SHP77 (cell line): Measurements from ENCODE around the gene MYO1B.

Source experiments
- DNase-seq, 2 experiments: peaks; one replicate each; lab custom pipeline; 2025; lab: John Stamatoyannopoulos, UW

MYO1B gene

DNA sequence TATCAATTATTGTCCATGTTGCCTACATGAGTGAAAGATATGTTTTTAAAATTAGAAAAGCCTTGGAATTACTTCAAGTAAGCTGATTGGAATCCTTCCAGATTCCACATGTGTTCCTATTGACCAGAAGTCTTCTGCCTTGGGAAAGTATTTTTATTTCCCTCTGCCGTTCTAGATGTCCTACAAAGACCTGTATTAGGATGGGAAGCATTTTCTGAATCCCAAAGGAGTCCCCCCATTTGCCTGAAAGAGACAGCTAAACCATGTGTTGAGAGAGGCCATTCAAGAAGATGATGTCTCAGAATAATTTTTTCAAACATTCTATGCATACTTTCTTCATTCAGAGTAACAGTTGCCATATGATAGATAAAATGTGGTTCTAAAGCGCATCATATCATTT is 19.0 kb upstream of the MYO1B start:
- no peak for DNase-seq

DNA sequence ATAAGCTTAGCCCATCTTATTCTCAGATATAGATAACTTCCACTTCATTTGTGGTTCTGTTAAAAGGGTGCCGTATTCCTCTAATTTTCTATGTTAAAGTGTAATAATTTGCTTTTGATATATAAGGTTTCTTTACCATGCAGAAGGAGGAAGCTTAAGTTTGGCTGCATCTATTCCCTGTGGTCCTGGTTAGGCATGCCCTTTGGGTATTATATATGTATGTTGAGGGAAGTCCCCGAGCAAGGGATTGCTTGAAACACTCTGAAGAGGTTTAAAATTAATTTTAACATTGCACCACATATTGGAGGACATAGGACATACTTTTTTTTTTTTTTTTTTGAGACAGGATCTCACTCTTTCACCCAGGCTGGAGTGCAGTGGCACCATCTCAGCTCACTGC is 16.9 kb upstream of the MYO1B start:
- DNase-seq: no peak

DNA sequence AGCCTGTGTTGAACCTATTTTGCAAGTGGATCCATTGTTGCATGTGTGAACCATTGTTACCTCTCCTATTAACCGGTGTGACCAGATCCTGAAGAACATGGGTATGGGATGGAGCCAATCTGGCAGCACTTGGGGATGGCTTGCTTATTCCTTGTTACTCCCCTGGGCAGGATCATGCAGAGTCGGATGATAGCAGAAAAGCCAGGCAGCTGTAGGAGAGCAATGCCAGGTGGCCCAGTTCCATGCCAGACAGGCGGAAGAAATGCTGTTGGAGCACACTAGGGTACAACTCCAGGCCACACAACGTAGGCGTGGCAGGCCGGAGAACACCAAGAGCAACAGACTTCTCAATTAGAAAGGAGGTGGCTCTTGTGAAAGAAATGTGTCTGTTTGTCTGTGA is 16.3 kb upstream of the MYO1B start:
- DNase-seq: no peak

DNA sequence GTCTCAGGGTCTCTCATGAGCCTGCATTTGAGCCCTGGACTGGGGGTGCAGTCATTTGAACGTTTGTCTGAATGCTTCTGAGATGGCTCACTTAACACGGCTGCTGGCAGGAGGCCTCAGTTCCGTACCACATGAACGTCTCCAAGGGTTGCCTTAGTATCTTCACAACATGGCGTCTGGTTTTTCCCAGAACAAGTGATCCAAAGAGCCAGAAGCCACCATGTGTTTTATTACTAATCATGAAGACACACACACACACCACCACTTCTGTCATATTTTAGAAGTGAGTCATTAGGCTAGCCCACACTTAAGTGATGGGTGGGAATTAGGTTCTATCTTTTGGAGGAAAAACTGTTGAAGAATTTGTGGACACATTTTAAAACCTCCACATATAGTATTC is 15.0 kb upstream of the MYO1B start:
- no peak for DNase-seq

DNA sequence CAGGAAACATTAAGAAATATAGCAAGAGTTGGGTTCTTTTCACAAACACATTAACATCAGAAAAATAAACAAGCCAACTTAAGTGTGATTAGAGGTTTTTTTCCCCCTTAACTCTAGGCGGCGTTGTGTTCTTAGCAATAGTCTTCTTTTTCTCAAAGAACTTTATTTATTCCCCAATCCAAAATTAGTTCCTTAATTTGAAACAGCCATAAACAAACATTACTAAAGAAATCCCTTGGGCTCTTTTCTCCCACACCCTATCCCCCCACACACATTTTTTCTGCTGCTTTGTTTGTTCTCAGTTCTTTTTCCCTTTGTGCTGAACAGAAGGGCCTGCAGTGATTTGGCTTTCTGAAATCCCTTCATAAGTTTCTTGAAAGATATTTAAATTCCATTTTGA is 13.2 kb upstream of the MYO1B start:
- DNase-seq: no peak

DNA sequence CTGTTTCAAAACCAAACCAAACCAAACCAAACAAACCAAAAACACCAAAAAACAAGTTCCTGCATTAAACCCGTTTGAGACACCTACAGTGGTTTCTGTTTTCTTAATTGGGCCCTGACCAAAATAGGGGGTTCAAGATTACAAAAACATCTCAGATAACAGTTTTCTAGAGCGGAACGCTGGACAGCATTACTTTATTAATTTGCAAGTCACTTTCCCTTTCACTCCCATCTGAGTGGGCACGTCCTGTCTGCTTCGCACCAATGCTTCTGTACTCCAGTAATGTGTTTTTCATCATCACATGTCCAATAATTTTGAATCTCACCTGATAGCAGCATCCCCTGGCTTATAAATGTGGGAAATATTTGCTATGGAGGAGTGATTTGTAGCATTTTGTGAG is 11.7 kb upstream of the MYO1B start:
- DNase-seq: no peak

DNA sequence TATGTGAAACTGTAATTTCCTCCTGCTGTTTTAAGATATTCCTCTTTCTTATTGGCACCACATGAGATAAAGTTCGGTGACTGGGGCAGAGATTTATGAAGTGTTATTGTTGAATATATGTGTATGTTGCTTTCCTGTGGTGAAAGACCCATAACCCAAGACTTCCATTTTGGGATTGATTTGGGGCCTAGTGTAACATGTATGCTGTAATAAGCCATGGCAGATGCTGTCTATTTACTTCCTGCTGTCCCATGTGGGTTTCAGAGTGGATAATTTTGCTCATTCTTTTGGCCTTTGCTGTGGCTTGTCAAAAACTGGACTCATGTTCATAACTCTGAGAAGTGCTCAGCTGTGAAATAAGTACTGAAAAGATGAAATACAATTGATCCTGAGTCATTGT is 10.8 kb upstream of the MYO1B start:
- no peak for DNase-seq

DNA sequence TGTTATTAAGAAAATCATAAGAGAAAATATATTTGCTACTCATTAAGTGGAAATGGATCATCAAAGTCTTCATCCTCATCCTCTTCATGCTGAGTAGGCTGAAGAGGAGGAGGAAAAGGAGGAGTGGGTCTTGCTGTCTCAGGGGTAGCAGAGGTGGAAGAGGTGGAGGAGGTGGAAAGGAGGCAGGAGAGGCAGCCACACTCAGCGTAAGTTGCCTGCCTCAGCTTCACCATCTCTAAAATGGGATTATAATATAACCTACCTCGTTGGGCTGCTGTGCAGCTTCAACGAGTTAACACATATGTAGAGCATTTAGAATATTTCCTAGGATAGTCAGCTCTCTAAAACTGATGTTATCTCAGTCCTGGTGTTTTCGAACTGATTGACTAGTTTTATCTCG is 4.3 kb upstream of the MYO1B start:
- DNase-seq: no peak

DNA sequence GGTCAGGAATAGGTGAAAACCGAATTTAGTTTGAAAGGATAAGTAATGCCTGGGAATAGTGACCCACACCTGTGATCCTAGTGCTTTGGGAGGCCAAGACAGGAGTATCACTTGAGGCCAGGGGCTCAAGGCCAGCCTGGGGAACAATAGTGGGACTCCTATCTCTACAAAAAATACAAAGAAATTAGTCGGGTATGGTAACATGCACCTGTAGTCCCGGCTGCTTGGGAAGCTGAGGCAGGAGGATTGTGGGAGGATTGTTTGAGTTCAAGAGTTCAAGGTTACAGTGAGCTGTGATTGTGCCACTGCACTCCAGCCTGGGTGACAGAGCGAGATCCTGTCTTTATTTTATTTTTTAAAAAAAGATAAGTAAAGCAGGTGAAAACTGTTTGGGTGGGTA is 3.8 kb upstream of the MYO1B start:
- DNase-seq: no peak

DNA sequence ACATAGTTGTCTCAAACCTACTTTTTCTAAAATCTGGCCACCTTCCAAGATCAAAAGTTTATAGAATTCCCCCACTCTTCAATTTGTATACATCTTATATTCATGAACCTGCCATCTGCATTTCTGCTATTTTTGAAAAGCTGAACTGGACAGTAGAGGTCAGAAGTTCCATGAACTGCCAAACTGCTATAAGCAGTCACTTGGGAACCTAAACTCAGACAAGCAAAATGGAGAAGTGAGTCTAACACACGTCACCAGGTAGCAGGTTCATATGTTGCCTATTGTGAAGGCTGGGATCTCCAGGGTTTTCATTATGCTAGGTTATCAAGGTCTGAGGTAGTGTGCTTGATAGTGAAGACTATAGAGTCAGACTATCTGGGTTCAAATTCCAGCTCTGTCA is 2.0 kb upstream of the MYO1B start:
- no peak for DNase-seq

DNA sequence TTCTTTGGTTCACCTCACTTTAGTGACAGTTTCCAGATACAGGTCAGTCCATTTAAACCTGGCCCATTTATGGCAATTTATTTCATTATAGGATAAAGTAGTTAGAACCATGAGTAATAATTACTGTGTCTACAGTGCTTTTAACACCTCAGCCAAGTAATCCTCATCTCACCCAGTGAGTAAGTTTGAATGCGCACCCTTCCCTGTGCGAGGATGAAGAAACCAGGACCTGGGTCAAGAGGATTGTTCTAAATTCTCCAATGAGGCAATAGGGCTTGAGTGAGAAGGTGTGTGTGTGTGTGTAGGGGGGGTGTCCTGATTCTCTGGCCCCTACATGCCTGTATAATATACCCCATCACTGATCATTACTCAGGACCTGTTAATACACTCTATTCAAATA is 854 bp upstream of the MYO1B start:
- DNase-seq: no peak

DNA sequence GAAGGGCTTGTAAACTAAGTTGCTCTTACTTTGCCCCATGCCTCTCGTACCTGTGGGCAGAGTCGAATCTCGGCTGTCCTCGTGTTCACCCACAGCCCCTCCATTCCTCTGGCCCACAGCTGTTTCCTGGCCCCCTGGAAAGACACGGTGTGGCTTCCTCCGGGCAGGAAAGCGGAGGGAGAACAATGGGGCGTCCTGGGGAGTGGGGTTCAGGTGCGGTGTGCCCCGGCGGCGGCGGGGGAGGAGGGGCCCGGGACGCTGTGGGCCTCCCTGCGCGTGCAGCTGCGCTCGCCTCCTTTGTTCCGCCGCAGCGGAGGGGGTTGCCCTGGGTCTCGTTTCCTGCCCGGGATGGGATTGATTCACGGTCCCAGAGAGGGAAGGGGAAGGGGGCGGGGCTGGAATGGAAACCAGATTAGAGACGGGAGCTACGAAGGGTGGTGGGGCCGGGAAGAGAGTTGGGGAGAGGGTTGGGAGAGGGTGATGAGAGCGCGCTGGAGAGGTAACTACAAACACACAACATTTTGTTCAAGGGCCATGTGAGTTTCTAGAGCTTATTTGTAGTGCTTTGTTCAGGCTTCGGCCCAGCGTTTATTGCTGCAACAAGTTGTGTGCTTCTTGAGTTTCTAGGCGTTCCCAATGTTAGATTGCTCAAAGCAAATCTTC is 796 bp downstream of the MYO1B start:
- peak; percentile 78 to 88 for DNase-seq

DNA sequence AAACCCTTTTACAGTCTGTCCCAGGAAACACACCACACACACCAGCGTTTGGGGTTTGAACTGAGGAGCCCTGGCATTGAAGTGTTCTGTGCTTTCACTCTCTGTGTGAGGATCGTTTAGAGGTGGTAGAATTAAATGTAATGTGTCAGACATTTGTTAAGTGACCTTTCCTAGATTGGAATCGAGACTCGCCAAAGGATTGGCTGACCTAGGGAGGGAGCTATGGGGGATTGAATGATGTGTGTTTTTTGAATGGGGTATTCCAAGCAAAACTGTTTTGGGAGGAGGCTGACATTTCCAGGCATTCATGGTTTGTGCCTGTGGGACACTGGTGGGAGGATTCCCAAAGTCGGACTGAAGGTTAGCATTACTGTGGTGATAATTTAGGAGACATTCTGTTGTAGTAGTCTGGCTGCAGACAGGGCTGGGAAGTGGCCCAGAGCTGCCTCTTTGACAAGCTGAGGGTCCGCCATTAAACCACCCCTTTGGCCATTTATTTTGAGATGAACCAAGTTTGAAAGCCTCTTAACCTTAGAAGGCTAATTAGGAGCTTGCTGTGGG is 1.7 kb downstream of the MYO1B start:
- no peak for DNase-seq

DNA sequence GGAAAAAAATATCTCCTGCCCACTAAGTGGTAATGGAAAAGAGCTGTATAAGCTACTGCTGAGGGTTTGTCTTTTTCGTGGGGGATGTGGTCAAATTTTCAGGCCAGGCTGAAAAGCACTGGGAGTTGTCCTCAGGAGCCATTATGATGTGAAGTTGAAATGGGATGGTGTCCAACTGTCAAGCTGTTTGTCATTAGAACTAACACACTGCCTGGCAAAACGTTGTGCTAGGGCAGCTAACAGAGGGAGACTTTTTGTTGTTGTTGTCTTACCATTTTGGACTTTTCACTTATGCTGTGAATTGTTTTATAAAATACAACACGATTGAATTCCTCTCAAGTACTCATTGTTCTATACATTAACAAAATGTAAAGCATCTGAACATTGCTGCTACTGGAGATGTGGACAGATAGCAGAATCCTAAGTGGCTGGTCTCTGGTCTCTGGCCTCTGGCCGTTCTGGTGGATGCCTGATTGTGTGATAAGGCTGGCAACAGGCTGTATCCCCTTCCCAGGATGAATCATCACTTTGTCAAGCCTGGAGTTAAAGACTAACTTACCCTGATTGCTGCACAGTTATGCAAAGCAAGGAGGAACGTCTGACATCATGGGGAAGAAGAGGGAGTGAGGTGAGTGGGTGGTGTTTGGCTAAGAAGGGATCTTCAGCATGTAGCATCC is 2.3 kb downstream of the MYO1B start:
- no peak for DNase-seq

DNA sequence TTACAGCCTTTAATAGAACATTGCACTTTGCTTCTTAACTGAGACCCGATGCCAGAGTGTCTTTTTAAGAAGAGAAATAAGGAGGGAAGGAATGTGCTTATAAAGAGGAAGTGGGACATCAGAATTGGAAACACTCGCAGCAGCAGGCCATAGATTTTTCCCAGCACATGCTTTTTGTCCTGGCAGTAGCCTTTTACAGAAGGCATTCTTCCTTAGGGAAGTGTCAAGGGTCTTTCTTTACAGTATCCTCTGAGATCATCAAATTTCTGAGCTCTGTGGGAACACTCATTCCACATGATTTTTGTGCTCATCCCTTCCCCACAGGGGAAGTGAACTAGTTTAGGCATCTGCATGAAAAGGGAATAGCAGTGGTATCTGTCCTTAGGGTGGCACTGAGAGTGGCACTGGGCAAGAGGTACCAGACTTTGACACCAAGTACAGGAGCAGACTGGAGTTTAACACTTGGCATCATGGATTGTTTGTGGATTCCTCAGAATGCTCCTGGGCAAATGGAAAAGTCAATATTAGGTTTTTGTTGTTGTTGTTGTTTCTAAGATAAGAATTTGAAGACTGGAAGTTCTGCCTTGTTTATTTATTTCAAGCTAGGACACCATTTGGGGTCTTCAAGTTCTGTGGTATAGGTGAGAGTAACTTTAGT is 4.1 kb downstream of the MYO1B start:
- no peak for DNase-seq

DNA sequence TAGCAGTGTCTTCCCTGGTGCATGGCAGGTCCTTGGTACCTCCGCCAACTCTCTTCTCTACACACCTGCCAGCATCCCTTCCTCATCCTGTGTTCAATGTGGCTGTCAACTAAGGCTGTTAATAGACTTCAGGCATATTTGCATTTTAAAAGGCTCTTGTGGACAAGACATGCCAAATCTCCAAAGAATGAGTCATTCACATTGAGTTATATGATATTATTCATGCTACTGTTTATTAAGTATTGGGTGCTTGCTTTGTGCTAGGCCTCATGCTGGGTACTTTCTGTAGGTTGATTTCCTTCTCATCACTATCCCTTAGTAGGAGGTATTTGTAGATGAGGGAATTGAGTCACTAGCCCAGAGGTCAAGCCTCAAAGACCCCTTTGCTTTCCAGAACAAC is 5.2 kb downstream of the MYO1B start:
- DNase-seq: no peak

DNA sequence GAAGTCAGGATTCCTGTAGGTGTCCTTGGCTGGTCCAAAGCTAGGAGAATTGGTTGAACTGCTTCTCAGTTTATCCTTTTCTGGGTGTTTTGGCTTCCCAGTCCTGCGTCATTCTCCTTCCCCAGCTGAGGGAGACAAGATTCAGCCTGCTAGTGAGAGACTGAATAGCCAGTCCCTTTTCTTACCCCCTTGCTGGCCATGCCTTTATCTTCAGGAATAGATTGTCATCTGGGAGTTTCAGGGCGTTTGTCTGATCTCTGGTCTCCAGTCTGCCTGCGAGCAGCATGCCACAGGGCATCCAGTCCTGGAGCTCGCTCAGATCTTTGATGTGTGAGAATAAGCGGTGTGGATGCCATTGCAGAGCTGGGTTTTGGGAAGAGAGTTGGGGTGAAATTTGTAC is 5.8 kb downstream of the MYO1B start:
- no peak for DNase-seq

DNA sequence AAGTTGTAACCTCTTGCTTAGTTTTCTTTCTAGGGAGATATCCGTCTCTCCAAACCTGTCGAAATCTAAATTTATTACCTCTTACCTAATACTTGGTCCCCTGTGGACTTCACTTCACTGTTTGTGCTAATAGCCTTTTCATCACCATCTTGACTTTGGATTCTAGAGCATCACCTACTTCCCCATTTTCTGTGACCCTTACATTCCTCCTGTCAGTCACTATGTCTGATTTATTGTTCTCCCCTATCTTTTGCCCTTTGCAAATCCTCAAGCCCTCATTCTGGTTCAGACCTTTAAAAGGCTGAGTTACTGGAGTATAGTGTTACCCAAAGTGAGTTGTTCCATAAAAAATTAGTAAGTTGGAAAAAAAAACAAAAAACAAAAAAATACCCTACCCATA is 7.5 kb downstream of the MYO1B start:
- DNase-seq: no peak

DNA sequence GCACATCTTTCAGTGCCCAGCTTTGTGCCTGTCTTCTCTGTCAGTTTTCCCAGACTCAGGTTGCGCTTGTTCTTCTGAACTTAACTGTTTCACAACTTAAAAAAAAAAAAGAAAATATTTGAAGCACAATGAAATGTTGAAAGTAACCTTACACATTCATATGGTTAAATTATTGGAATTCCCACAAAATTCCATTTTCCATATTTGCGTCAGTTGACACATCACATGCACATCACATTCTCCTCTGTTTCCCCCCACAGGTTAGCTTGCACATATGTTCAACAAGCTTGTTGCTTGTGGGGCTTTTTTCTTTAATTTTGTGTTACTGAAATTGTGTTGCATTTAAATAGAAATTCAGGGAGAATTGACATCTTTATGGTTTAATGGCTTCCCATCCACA is 8.3 kb downstream of the MYO1B start:
- DNase-seq: no peak

DNA sequence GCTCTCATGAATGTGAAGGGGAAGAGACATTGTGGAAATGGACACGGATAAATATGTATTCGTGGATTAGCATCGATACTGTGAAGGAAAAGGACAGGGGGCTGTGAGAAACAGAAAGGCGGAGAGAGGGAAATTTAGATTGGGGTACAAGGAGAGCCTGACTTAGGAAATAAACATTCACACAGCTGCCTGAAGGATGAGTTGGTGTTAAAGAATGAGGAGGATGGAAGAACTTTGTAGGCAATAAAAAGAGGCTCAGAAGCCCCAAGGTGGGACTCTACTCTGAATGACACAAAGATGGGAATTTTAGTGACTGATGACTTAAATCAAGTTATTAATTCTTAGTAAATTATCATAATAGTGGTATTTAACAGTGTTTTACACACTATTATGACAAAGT is 10.1 kb downstream of the MYO1B start:
- DNase-seq: no peak

DNA sequence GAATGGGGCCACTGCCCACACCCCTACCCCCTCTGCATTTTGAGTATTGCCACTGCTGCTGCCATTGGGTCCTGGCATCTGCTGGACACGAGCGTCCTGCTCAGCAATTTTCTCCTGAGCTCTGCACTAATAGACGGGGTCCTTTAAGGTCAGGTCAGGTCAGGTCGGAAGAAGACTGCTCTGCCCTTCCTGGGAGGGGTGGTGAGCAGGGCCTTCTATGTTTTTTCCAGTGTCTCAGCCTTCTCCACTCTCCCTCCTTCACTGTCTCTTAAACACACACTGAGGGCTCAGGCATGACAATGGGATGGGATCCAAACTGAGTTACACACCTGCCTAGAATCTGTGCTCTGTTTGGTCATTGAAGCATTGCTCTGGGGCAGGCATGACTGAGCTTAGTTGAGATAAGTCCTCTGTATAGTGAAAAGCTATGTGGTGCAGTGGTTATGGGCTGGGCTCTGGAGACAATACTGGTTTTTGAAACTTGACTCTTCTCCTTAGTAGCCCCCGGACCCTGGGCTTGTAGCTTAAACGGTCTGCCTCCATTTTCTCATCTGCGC is 10.6 kb downstream of the MYO1B start:
- DNase-seq: peak in 1 of 2 experiments; percentile 5

DNA sequence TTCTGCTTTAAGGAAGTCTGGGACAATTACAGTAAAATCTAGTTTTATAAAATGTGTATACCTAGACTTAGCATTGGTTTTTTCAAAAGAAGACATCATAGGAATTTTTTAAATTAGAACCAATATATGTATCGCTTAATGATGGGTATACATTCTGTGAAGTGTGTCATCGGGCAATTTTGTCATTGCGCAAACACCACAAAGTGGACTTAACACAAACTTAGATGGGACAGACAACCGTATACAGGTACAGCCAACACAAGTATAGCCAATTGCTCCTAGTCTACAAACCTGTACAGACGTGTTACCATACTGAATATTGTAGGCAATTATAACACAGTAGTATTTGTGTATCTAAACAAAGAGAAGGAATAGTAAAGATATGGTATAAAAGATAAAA is 12.7 kb downstream of the MYO1B start:
- no peak for DNase-seq

DNA sequence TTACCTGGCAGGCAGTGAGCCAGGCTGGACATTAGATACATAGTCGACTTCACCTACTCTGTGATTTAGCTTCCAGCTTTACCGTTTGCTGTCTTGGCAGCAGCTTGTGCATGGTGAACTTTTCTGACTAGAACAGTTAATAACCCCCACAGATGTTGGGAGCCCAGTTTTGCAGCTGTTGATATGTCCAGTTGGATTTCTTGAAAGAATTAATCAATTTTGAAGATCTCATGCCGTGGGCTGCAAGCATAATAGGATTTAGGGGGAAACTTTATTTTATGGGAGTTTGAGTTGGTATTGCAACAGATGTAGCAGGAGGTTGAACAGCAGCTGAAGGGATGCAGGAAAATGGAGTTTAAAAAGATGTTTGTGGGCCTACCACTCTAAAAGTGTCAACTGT is 13.8 kb downstream of the MYO1B start:
- DNase-seq: no peak
